ENCODE measurements around the gene SPOUT1. TPM values are rescaled to one million over a fixed set of nuclear protein-coding genes. Genes with fewer than 3 reads are reported as not detected.

SPOUT1 gene
- total RNA-seq, 1 donor from 2014 or later = 25.6 TPM

GRCh38 chr9:128823362-128823902, 6.2 kb downstream of the SPOUT1 start:
- no peak for TF ChIP-seq CTCF (IDR thresholded peaks at IDR 0.05)
- Mint-ChIP-seq H3K27ac (ENCODE audit: unreplicated experiment) (no peak overlapping the region), H3K4me3 (ENCODE audit: unreplicated experiment) (no peak overlapping the region), H3K27me3 (ENCODE audit: low read depth) (no peaks in the 10 kb centered on the region), H3K36me3 (ENCODE audit: low read depth) (peaks cover 9% of the 10 kb centered on the region), H3K4me1 (ENCODE audit: low read depth) (peaks cover 11% of the 10 kb centered on the region), H3K9me3 (ENCODE audit: low read depth) (no peaks in the 10 kb centered on the region)
- no peak for DNase-seq (ENCODE audit: low spot score)

- no peak overlapping the region for H3K4me3 Mint-ChIP-seq (ENCODE audit: unreplicated experiment)
- no peak for DNase-seq (ENCODE audit: low spot score)
- peaks cover 11% of the 10 kb centered on the region for H3K4me1 Mint-ChIP-seq (ENCODE audit: low read depth)
- no peaks in the 10 kb centered on the region for H3K9me3 Mint-ChIP-seq (ENCODE audit: low read depth)
- no peaks in the 10 kb centered on the region for H3K27me3 Mint-ChIP-seq (ENCODE audit: low read depth)
- H3K27ac Mint-ChIP-seq (ENCODE audit: unreplicated experiment) = no peak overlapping the region
- TF ChIP-seq CTCF (IDR thresholded peaks at IDR 0.05) = no peak
- peaks cover 9% of the 10 kb centered on the region for H3K36me3 Mint-ChIP-seq (ENCODE audit: low read depth)
These were observed 7.1 kb downstream of the SPOUT1 start for GRCh38 chr9:128822407-128823042.

GRCh38 chr9:128821584-128822406, 7.8 kb downstream of the SPOUT1 start:
- Mint-ChIP-seq H3K4me1 (ENCODE audit: low read depth) (peaks cover 11% of the 10 kb centered on the region), H3K4me3 (ENCODE audit: unreplicated experiment) (no peak overlapping the region), H3K36me3 (ENCODE audit: low read depth) (peaks cover 9% of the 10 kb centered on the region), H3K27me3 (ENCODE audit: low read depth) (no peaks in the 10 kb centered on the region), H3K9me3 (ENCODE audit: low read depth) (no peaks in the 10 kb centered on the region), H3K27ac (ENCODE audit: unreplicated experiment) (no peak overlapping the region)
- no peak for TF ChIP-seq CTCF (IDR thresholded peaks at IDR 0.05)
- DNase-seq (ENCODE audit: low spot score) = no peak

- Mint-ChIP-seq H3K27me3 (ENCODE audit: low read depth) (no peaks in the 10 kb centered on the region), H3K4me3 (ENCODE audit: unreplicated experiment) (no peak overlapping the region), H3K4me1 (ENCODE audit: low read depth) (peaks cover 11% of the 10 kb centered on the region), H3K36me3 (ENCODE audit: low read depth) (peaks cover 9% of the 10 kb centered on the region), H3K27ac (ENCODE audit: unreplicated experiment) (no peak overlapping the region), H3K9me3 (ENCODE audit: low read depth) (no peaks in the 10 kb centered on the region)
- no peak for TF ChIP-seq CTCF (IDR thresholded peaks at IDR 0.05)
- DNase-seq (ENCODE audit: low spot score) = no peak
These were observed 8.7 kb downstream of the SPOUT1 start for GRCh38 chr9:128820665-128821583.

Measured in chondrocyte (in vitro differentiated cells).